NCI-H460 (cell line): Measurements from ENCODE around the gene PLA2G2E. TPM values are rescaled to one million over a fixed set of nuclear protein-coding genes. Genes with fewer than 3 reads are reported as not detected.

ENCODE experiments used
- DNase-seq: peaks from one replicate; pipeline ENCODE4 v3.0.0-alpha.2; 2016; ENCODE audit warnings: low read depth; ENCODE audit errors: extremely low read depth
- polyA plus RNA-seq: library from polyadenylated mRNA; depleted of rRNA; stranded (reverse); fragments of >200 nt; gene quantifications from 2 replicates; pipeline ENCODE4 v1.2.3, GENCODE V29; 2014; cell fraction: nucleus; rRNA removed
- total RNA-seq: library from RNA; depleted of rRNA; stranded (reverse); fragments of >200 nt; shearing (Covaris generic); gene quantifications from 2 replicates; pipeline ENCODE4 v1.2.3, GENCODE V29; 2014; rRNA removed

Gene PLA2G2E, protein sequence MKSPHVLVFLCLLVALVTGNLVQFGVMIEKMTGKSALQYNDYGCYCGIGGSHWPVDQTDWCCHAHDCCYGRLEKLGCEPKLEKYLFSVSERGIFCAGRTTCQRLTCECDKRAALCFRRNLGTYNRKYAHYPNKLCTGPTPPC
- not detected in 2 replicates for total RNA-seq
- polyA plus RNA-seq, result not detected in 2 replicates

GRCh38 chr1:19923137-19923952 lies at the start of gene PLA2G2E:
TSS of gene PLA2G2E (minus strand) at chr1:19923617. CDS start at chr1:19923559, 58 bp downstream.
- no peak for DNase-seq

- no peak for DNase-seq
Measured at GRCh38 chr1:19971664-19972063, 48.2 kb upstream of the PLA2G2E start.

GRCh38 chr1:19969898-19970660 lies 46.7 kb upstream of the PLA2G2E start:
- no peak for DNase-seq

GRCh38 chr1:19967808-19968207 lies 44.4 kb upstream of the PLA2G2E start:
- DNase-seq, result no peak

DNA sequence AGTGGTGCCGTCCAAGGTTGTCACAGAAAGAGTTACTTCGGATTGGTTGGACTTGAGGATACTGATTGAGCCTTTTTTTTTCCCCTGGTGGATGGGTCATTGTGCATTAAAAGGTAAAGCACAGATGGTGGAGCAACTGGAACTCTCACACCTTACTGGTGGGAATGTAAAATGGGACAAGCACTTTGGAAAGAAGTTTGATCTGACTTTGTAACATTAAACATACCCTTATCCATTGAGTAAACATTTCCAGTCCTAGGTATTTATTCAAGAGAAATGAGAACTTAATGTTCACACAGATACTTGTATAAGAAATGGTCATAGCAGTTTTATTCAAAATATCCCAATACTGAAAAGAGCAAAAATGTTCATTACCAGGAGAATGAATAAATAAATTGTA lies 41.1 kb upstream of the PLA2G2E start:
- DNase-seq, result no peak

GRCh38 chr1:19963636-19964035 lies 40.2 kb upstream of the PLA2G2E start:
- DNase-seq, result no peak

DNA sequence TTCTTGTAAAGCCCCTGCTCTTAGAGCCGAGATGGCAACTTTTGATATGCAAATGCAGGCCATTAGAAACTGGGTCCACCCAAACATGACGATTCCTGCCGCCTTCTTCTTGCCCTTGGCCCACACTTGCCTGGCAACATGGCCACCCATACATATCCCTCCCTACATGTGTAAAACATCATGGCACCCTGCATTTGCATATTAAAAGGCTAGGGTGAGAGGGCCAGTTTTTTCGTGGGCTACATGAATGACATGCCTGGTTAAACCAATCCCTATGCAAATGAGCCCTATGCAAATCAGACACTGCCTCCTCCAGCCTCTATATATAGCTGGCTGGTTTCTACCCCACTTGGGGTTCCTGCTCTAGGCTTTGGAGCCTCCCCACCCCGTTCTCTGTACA lies 37.2 kb upstream of the PLA2G2E start:
- DNase-seq, result no peak

- DNase-seq, result no peak
Measured at GRCh38 chr1:19957779-19958178, 34.4 kb upstream of the PLA2G2E start.

DNA sequence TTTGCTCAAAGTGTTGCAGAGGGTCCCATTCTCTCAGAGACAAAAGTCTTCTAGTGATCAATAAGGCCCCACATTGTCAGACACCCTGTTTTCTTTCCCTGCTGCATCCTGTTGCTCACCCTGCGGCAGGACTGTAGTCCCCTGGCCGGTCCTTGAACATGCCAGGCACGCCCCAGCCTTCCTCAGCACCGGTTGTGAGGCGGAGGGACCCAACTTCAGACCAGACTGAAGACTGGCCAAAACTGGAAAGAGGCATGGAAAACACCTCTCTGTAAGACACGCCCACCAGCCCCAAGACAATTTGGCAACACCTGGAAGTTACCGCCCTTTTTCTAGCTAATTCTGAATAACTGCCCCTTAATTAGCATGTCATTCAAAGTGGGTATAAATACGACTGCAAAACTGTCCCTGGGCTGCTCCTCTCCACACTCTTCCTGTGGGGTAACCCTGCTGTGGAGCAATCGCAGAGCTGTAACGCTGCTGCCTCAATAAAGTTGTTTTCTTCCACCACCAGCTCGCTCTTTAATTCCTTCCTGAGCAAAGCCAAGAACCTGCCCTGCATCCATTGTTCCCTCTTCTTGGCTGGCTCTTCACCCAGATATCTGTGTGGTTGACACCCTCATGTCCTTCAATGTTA lies 32.2 kb upstream of the PLA2G2E start:
- no peak for DNase-seq

GRCh38 chr1:19954059-19954458 lies 30.6 kb upstream of the PLA2G2E start:
- DNase-seq, result no peak

GRCh38 chr1:19949016-19949415 lies 25.6 kb upstream of the PLA2G2E start:
- DNase-seq, result no peak

DNA sequence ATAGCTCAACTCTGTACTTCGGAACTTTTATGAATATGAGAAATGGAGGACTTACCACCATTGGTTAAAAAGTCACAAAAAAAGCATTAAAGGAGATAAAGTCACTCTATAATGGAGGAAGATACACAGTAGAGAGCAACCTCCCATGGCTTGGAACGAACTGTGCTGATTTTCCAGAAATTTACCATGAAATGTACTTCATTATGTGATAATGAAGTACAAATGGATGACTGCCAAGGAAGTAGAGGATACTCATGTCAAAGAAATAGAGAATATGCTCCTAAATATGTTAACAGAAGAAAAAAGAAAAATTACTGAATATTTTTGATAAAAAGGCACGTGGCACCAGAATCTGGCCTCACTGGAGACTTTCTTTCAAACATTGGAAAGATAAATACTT lies 23.6 kb upstream of the PLA2G2E start:
- no peak for DNase-seq

- no peak for DNase-seq
Measured at GRCh38 chr1:19946331-19946751, 22.9 kb upstream of the PLA2G2E start.

GRCh38 chr1:19945914-19946313 lies 22.5 kb upstream of the PLA2G2E start:
- DNase-seq, result no peak

DNA sequence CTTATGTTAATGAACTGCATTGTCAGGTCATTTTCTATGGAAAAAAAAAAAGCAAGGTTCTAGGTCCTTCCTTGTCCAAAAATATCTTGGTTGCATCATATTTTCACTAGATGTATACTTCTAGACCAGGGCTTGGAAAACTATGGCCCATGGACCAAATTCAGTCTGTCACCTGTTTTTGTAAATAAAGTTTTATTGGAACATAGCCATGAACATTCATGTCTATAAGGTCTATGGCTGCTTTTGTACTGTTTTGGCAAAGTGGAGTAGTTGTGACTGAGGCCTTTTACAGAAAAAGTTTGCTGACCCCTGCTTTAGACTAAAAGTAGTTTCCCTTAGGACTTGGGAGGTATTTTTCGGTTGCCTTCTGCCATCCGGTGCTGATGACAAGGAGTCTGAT lies 19.2 kb upstream of the PLA2G2E start:
- no peak for DNase-seq

- no peak for DNase-seq
Measured at GRCh38 chr1:19942088-19942487, 18.7 kb upstream of the PLA2G2E start.

DNA sequence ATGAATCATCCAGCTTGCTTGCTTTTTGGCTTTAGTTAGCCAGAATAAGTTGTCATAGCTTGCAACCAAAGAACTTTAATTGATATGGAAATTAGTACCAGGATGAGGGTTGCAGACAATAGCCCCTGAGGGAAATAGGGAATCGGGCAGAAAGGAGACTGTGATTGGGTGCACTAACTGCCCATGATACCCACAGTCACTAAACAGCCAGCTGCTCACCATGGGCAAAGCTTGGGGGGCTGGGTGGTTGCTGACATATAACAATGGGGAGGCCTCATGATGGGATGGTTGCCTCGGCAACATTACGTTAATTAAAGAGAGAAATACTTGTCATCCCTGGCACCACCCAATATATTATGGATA lies 17.8 kb upstream of the PLA2G2E start:
- DNase-seq, result no peak

DNA sequence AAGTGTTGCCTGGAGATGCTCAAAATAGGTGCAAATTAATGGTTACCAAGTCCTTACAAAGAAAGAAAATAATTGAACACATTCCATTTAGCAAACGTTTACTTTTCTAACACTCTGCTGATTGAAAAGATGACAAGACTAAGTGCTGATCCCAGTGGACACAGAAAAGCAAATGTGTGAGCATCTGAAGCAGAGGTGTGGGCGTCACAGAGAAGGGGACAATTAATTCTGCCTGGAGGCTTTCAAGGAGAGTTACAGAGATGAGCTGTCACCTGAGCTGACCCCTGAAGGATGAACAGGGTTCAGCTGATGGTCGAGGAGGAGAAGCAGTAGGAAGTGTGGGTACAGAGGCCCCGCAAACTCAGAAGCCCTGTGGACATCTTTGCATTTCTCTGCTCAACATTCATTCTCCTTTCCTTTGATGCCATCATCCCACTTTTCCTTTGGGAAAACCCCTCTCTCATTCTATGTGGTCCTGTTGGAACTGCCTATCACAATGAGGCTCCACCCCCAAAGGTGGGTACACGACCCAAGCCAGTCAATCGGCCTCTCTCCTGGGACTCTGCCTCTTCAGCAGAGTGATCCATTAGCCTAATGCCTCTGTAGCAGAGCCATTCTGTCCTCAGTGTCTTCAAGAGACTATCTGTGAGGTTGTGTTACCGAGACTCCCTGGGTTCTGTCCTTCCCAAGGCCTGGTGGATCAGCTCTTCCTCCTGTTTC lies 17.2 kb upstream of the PLA2G2E start:
- DNase-seq, result no peak

- no peak for DNase-seq
Measured at GRCh38 chr1:19938472-19938871, 15.1 kb upstream of the PLA2G2E start.

DNA sequence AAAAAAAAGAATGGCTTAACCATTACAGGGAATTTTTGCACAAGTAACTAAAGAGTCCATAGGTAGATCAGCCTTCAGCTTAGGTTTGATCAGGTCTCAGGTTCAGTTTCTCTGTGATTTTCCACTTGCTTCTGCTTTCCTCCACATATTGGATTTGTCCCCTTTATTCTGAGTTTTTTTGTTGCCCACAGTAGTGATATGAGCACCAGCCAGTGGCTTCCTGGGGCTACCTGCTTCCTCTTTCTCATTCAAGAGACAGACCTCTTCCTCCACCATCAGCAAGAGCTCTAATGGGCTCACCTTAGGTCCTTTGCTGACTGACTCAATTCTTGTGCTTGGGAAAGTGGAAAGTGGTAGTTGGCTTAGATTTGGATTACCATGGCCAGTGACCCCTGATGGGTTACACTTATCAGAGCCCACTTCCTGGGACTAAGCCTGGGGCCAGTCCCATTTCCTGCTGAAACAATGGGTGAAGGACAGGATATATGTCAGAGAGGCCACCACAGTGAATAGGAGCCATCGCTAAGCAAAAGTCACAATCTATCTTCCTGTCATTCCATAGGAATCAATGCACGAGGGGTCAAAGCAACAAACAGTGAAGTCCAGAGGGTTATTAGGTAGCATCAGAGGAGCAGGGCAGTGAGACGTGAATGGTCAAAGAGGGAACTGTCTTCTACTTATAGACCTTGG lies 12.8 kb upstream of the PLA2G2E start:
- no peak for DNase-seq
